ENCODE measurements around the gene COL19A1. TPM values are rescaled to one million over a fixed set of nuclear protein-coding genes. Genes with fewer than 3 reads are reported as not detected.
"Not testable (repeated sequence)": the region's sequence is repeated elsewhere in the genome, so short reads cannot be mapped to it uniquely, and the experiment has no call there.

COL19A1 gene
- 0.98 TPM for total RNA-seq

GRCh38 chr6:69866351-69866769, at the start of gene COL19A1:
TSS of gene COL19A1 (plus strand) at chr6:69866556. CDS start at chr6:69879568, 13,012 bp downstream.
- intact Hi-C loops (cut with DNase I), result no loop called here
- peak; percentile 61 for ATAC-seq
- DNase-seq (ENCODE audit: low spot score), result no peak

- intact Hi-C loops (cut with DNase I), result no loop called here
- ATAC-seq (no peak), DNase-seq (ENCODE audit: low spot score) (no peak)
Measured at GRCh38 chr6:69816569-69816968, 49.8 kb upstream of the COL19A1 start.

GRCh38 chr6:69817358-69817757, 49.0 kb upstream of the COL19A1 start:
- intact Hi-C loops (cut with DNase I), result no loop called here
- DNase-seq (ENCODE audit: low spot score) (no peak), ATAC-seq (no peak)

- intact Hi-C loops (cut with DNase I), result no loop called here
- ATAC-seq (no peak), DNase-seq (ENCODE audit: low spot score) (no peak)
Measured at GRCh38 chr6:69818223-69818930, 48.0 kb upstream of the COL19A1 start.

- ATAC-seq (no peak), DNase-seq (ENCODE audit: low spot score) (no peak)
- intact Hi-C loops (cut with DNase I), result no loop called here
Measured at GRCh38 chr6:69819138-69819537, 47.2 kb upstream of the COL19A1 start.

- no peak for ATAC-seq
- intact Hi-C loops (cut with DNase I), result no loop called here
- DNase-seq (ENCODE audit: low spot score), result no peak
Measured at GRCh38 chr6:69820018-69820417, 46.3 kb upstream of the COL19A1 start.

- intact Hi-C loops (cut with DNase I), result no loop called here
- ATAC-seq, result no peak
- no peak for DNase-seq (ENCODE audit: low spot score)
Measured at GRCh38 chr6:69820438-69820837, 45.9 kb upstream of the COL19A1 start.

GRCh38 chr6:69824355-69824754, 42.0 kb upstream of the COL19A1 start:
- ATAC-seq; intact Hi-C loops (cut with DNase I); DNase-seq (ENCODE audit: low spot score): not testable (repeated sequence)

GRCh38 chr6:69825904-69826303, 40.5 kb upstream of the COL19A1 start:
- DNase-seq (ENCODE audit: low spot score) (no peak), ATAC-seq (no peak)
- intact Hi-C loops (cut with DNase I), result no loop called here

GRCh38 chr6:69827276-69827893, 39.0 kb upstream of the COL19A1 start:
- ATAC-seq (no peak), DNase-seq (ENCODE audit: low spot score) (no peak)
- intact Hi-C loops (cut with DNase I), result no loop called here

GRCh38 chr6:69832558-69832957, 33.8 kb upstream of the COL19A1 start:
- intact Hi-C loops (cut with DNase I), result no loop called here
- ATAC-seq, result no peak
- no peak for DNase-seq (ENCODE audit: low spot score)

GRCh38 chr6:69835414-69836179, 30.8 kb upstream of the COL19A1 start:
- intact Hi-C loops (cut with DNase I), result no loop called here
- no peak for DNase-seq (ENCODE audit: low spot score)
- no peak for ATAC-seq

- intact Hi-C loops (cut with DNase I), result no loop called here
- ATAC-seq (no peak), DNase-seq (ENCODE audit: low spot score) (no peak)
Measured at GRCh38 chr6:69841862-69842261, 24.5 kb upstream of the COL19A1 start.

- intact Hi-C loops (cut with DNase I), result no loop called here
Measured at GRCh38 chr6:69843189-69843588, 23.2 kb upstream of the COL19A1 start.

GRCh38 chr6:69846312-69846711, 20.0 kb upstream of the COL19A1 start:
- ATAC-seq (no peak), DNase-seq (ENCODE audit: low spot score) (no peak)
- intact Hi-C loops (cut with DNase I), result no loop called here

More at GRCh38 chr6:69843189-69843588, 23.2 kb upstream of the COL19A1 start:
- no peak for DNase-seq (ENCODE audit: low spot score)
- ATAC-seq, result no peak

- no peak for DNase-seq (ENCODE audit: low spot score)
- no peak for ATAC-seq
- intact Hi-C loops (cut with DNase I), result no loop called here
Measured at GRCh38 chr6:69846770-69847491, 19.4 kb upstream of the COL19A1 start.

GRCh38 chr6:69847492-69847788, 18.9 kb upstream of the COL19A1 start:
- intact Hi-C loops (cut with DNase I), result no loop called here
- ATAC-seq (no peak), DNase-seq (ENCODE audit: low spot score) (no peak)

- intact Hi-C loops (cut with DNase I), result no loop called here
- no peak for DNase-seq (ENCODE audit: low spot score)
- ATAC-seq, result no peak
Measured at GRCh38 chr6:69848552-69848951, 17.8 kb upstream of the COL19A1 start.

- intact Hi-C loops (cut with DNase I), result no loop called here
- no peak for DNase-seq (ENCODE audit: low spot score)
- no peak for ATAC-seq
Measured at GRCh38 chr6:69852706-69853105, 13.7 kb upstream of the COL19A1 start.

GRCh38 chr6:69861986-69862385, 4.4 kb upstream of the COL19A1 start:
- ATAC-seq (no peak), DNase-seq (ENCODE audit: low spot score) (no peak)
- intact Hi-C loops (cut with DNase I), result no loop called here

All from sciatic nerve (tissue), 2 donors.